NOMO-1 treated with DMSO at 0.1 percent for 48 hours (cell line): ENCODE measurements around the gene SLC22A31.
A peak's percentile ranks its signal among the peaks of the same experiment; 100 is the strongest.

Experiments used
- DNase-seq: peaks from one replicate; lab custom pipeline; 2025; ENCODE audit not compliant: unreplicated experiment; lab: John Stamatoyannopoulos, UW

The SLC22A31 gene

GRCh38 chr16:89179656-89180315 lies 20.6 kb downstream of the SLC22A31 start:
- DNase-seq, result no peak

- DNase-seq, result no peak
Observed at GRCh38 chr16:89179148-89179484, 21.2 kb downstream of the SLC22A31 start.

GRCh38 chr16:89178453-89179147 lies 21.7 kb downstream of the SLC22A31 start:
- no peak for DNase-seq

- no peak for DNase-seq
Observed at GRCh38 chr16:89177501-89177900, 22.8 kb downstream of the SLC22A31 start.

GRCh38 chr16:89176717-89177116 lies 23.6 kb downstream of the SLC22A31 start:
- no peak for DNase-seq

GRCh38 chr16:89176147-89176690 lies 24.1 kb downstream of the SLC22A31 start:
- no peak for DNase-seq

GRCh38 chr16:89175280-89176146 lies 24.8 kb downstream of the SLC22A31 start:
- DNase-seq, result no peak

- no peak for DNase-seq
Observed at GRCh38 chr16:89174877-89175276, 25.5 kb downstream of the SLC22A31 start.

GRCh38 chr16:89174055-89174827 lies 26.1 kb downstream of the SLC22A31 start:
- no peak for DNase-seq

- DNase-seq, result no peak
Observed at GRCh38 chr16:89173174-89173921, 27.0 kb downstream of the SLC22A31 start.

GRCh38 chr16:89172528-89173173 lies 27.7 kb downstream of the SLC22A31 start:
- no peak for DNase-seq

GRCh38 chr16:89172171-89172527 lies 28.2 kb downstream of the SLC22A31 start:
- no peak for DNase-seq

GRCh38 chr16:89171216-89172170 lies 28.8 kb downstream of the SLC22A31 start, which contains the start of gene CDH15:
Gene CDH15 (plus strand): TSS chr16:89171748. CDS start chr16:89171832, 84 bp downstream.
- DNase-seq, result peak; percentile 88

GRCh38 chr16:89170346-89171215 lies 29.8 kb downstream of the SLC22A31 start:
- DNase-seq, result peak; percentile 28

GRCh38 chr16:89169778-89170177 lies 30.6 kb downstream of the SLC22A31 start:
- DNase-seq, result no peak

- no peak for DNase-seq
Observed at GRCh38 chr16:89168381-89169189, 31.8 kb downstream of the SLC22A31 start.
